Non-pigmented ciliary epithelial cell (primary cell): ENCODE results near the gene SSH2.

Experiments
- DNase-seq: peaks from one replicate; pipeline ENCODE4 v3.0.0-alpha.2; 2010; ENCODE audit warnings: low read depth

Gene SSH2

GRCh38 chr17:29611351-29612093, 318.5 kb downstream of the SSH2 start:
- DNase-seq, result no peak

- DNase-seq, result no peak
Measured at GRCh38 chr17:29610395-29610794, 319.6 kb downstream of the SSH2 start.

- no peak for DNase-seq
Measured at GRCh38 chr17:29608986-29609385, 321.0 kb downstream of the SSH2 start.

- no peak for DNase-seq
Measured at GRCh38 chr17:29607557-29608195, 322.4 kb downstream of the SSH2 start.

GRCh38 chr17:29603109-29603674, 326.8 kb downstream of the SSH2 start:
- no peak for DNase-seq

GRCh38 chr17:29597361-29598172, 332.5 kb downstream of the SSH2 start:
- no peak for DNase-seq

GRCh38 chr17:29596811-29597210, 333.2 kb downstream of the SSH2 start:
- DNase-seq, result no peak

GRCh38 chr17:29595943-29596774, 333.9 kb downstream of the SSH2 start:
- no peak for DNase-seq

GRCh38 chr17:29595107-29595942, 334.7 kb downstream of the SSH2 start:
- no peak for DNase-seq

GRCh38 chr17:29594519-29595090, 335.4 kb downstream of the SSH2 start:
- no peak for DNase-seq

- no peak for DNase-seq
Measured at GRCh38 chr17:29593591-29594518, 336.2 kb downstream of the SSH2 start.

- DNase-seq, result no peak
Measured at GRCh38 chr17:29592850-29593551, 337.0 kb downstream of the SSH2 start, which contains the start of gene ANKRD13B. Gene ANKRD13B (plus strand): TSS chr17:29593132. CDS start chr17:29593622, 490 bp downstream.

- no peak for DNase-seq
Measured at GRCh38 chr17:29591737-29592608, 338.1 kb downstream of the SSH2 start.

GRCh38 chr17:29591146-29591736, 338.8 kb downstream of the SSH2 start:
- no peak for DNase-seq

GRCh38 chr17:29590411-29591145, 339.4 kb downstream of the SSH2 start:
- DNase-seq, result no peak
